ENCODE data around the gene HUS1B. TPM values are rescaled to one million over a fixed set of nuclear protein-coding genes. Genes with fewer than 3 reads are reported as not detected.

The HUS1B gene
- total and polyA plus RNA-seq, 2 of the 13 experiments (the other 11 are each of a cell fraction or from before 2014, with no cell fraction given): 0.18 to 0.40 TPM

- ATAC-seq (no peak), DNase-seq (ENCODE audit: low spot score) (no peak), FAIRE-seq (no peak)
- Histone ChIP-seq H3K9me3 (ENCODE audit: low read length) (no peaks in the 10 kb centered on the region), H3K4me2 (ENCODE audit: low read depth, low read length) (no peak overlapping the region), H3K79me2 (ENCODE audit: insufficient read depth, low read length) (no peaks in the 10 kb centered on the region), H3K27me3 (ENCODE audit: control insufficient read depth in 1 of 2, insufficient read depth in 2 of 2, low read length in 2 of 2) (peaks cover 0 to 46% of the 10 kb centered on the region in 2 experiments; a peak in 4 of 5 replicates), H3K27ac (ENCODE audit: extremely low read length, insufficient read depth, low read length) (no peak overlapping the region), H3K4me1 (ENCODE audit: insufficient read depth, low read length) (peaks cover 8% of the 10 kb centered on the region; the same call in 1 of the 2 replicates), H3K36me3 (replicated peaks in 1 of 2; ENCODE audit: control insufficient read depth in 1 of 2, insufficient read depth in 2 of 2, low read length in 2 of 2) (no peaks in the 10 kb centered on the region), H2AFZ (ENCODE audit: low read length) (no peak overlapping the region), H3K9ac (ENCODE audit: insufficient read depth, low read depth, low read length) (no peak overlapping the region), H4K20me1 (ENCODE audit: insufficient read depth, low read length) (no peaks in the 10 kb centered on the region), H3K4me3 (replicated peaks in 1 of 3; ENCODE audit: insufficient read depth in 1 of 3, low read depth in 2 of 3, low read length in 3 of 3) (no peak overlapping the region)
- TF ChIP-seq TERF1 (CRISPR knock-in tag; IDR thresholded peaks at IDR 0.05) (no peak), RNF219 (CRISPR knock-in tag; IDR thresholded peaks at IDR 0.05) (no peak), TEAD3 (CRISPR knock-in tag; optimal IDR thresholded peaks at IDR 0.05; ENCODE audit: borderline replicate concordance) (no peak), TEF (CRISPR knock-in tag; IDR thresholded peaks at IDR 0.05) (no peak)
- TF ChIP-seq, protein P1, sequence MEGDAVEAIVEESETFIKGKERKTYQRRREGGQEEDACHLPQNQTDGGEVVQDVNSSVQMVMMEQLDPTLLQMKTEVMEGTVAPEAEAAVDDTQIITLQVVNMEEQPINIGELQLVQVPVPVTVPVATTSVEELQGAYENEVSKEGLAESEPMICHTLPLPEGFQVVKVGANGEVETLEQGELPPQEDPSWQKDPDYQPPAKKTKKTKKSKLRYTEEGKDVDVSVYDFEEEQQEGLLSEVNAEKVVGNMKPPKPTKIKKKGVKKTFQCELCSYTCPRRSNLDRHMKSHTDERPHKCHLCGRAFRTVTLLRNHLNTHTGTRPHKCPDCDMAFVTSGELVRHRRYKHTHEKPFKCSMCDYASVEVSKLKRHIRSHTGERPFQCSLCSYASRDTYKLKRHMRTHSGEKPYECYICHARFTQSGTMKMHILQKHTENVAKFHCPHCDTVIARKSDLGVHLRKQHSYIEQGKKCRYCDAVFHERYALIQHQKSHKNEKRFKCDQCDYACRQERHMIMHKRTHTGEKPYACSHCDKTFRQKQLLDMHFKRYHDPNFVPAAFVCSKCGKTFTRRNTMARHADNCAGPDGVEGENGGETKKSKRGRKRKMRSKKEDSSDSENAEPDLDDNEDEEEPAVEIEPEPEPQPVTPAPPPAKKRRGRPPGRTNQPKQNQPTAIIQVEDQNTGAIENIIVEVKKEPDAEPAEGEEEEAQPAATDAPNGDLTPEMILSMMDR (CRISPR knock-in tag; IDR thresholded peaks at IDR 0.05): no peak
- TF ChIP-seq, protein P2, sequence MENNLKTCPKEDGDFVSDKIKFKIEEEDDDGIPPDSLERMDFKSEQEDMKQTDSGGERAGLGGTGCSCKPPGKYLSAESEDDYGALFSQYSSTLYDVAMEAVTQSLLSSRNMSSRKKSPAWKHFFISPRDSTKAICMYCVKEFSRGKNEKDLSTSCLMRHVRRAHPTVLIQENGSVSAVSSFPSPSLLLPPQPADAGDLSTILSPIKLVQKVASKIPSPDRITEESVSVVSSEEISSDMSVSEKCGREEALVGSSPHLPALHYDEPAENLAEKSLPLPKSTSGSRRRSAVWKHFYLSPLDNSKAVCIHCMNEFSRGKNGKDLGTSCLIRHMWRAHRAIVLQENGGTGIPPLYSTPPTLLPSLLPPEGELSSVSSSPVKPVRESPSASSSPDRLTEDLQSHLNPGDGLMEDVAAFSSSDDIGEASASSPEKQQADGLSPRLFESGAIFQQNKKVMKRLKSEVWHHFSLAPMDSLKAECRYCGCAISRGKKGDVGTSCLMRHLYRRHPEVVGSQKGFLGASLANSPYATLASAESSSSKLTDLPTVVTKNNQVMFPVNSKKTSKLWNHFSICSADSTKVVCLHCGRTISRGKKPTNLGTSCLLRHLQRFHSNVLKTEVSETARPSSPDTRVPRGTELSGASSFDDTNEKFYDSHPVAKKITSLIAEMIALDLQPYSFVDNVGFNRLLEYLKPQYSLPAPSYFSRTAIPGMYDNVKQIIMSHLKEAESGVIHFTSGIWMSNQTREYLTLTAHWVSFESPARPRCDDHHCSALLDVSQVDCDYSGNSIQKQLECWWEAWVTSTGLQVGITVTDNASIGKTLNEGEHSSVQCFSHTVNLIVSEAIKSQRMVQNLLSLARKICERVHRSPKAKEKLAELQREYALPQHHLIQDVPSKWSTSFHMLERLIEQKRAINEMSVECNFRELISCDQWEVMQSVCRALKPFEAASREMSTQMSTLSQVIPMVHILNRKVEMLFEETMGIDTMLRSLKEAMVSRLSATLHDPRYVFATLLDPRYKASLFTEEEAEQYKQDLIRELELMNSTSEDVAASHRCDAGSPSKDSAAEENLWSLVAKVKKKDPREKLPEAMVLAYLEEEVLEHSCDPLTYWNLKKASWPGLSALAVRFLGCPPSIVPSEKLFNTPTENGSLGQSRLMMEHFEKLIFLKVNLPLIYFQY (CRISPR knock-in tag; IDR thresholded peaks at IDR 0.05; ENCODE audit: borderline replicate concordance): no peak
- TF ChIP-seq, protein P3, sequence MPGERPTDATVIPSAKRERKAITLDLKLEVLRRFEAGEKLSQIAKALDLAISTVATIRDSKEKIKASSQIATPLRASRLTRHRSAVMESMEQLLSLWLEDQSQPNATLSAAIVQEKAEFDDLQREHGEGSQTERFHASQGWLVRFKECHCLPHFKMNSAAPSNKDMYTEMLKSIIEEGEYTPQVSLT (CRISPR knock-in tag; IDR thresholded peaks at IDR 0.05; ENCODE audit: borderline replicate concordance, low read depth): no peak
- ChIA-PET CTCF (ENCODE audit: low intra/inter-chr PET ratio, low total read pairs) (no interaction called here), POLR2A (no interaction called here)
- no TSS peak for BruUV-seq (replicated peaks)
- in situ Hi-C loops (cut with HindIII; ENCODE audit: extremely low pct_ligation_motif_present, low pct_unique_long_range_greater_than_20kb) (no loop called here), intact Hi-C loops (cut with micrococcal nuclease; ENCODE audit: unreplicated experiment) (no loop called here)
- 29% methylated on average over 6 of the region's 6 CpGs for WGBS (ENCODE audit: low lambda C conversion rate)
Observed at GRCh38 chr6:706146-706545, 49.2 kb upstream of the HUS1B start.
